ENCODE measurements around the gene OGDH. TPM values are rescaled to one million over a fixed set of nuclear protein-coding genes. Genes with fewer than 3 reads are reported as not detected.
A peak's percentile ranks its signal among the peaks of the same experiment; 100 is the strongest.

The OGDH gene
- total RNA-seq, 2 experiments from 2014 or later = 113 to 114 TPM

- no peak overlapping the region for H3K27ac Mint-ChIP-seq
- no peak for DNase-seq
- H3K9me3 Mint-ChIP-seq (ENCODE audit: insufficient read depth) = no peaks in the 10 kb centered on the region
- ChIA-PET POLR2A (no interaction called here), CTCF (no interaction called here)
- no peak overlapping the region for H3K4me3 Mint-ChIP-seq
- no peak for ATAC-seq
- no peaks in the 10 kb centered on the region for H3K27me3 Mint-ChIP-seq (ENCODE audit: low read depth)
- H3K4me1 Mint-ChIP-seq (ENCODE audit: low read depth) = peaks cover 20% of the 10 kb centered on the region
- peaks cover 49% of the 10 kb centered on the region for H3K36me3 Mint-ChIP-seq (ENCODE audit: low read depth)
Measured at GRCh38 chr7:44645254-44645653, 38.8 kb downstream of the OGDH start.

GRCh38 chr7:44645696-44646095 lies 39.3 kb downstream of the OGDH start:
- H3K36me3 Mint-ChIP-seq (ENCODE audit: low read depth) = peaks cover 48% of the 10 kb centered on the region
- ATAC-seq = no peak

GRCh38 chr7:44646176-44646920 lies 39.9 kb downstream of the OGDH start:
- Mint-ChIP-seq H3K4me1 (ENCODE audit: low read depth) (peaks cover 15% of the 10 kb centered on the region), H3K9me3 (ENCODE audit: insufficient read depth) (no peaks in the 10 kb centered on the region), H3K4me3 (no peak overlapping the region), H3K27ac (peak overlapping the region; percentile 66), H3K36me3 (ENCODE audit: low read depth) (peaks cover 54% of the 10 kb centered on the region), H3K27me3 (ENCODE audit: low read depth) (no peaks in the 10 kb centered on the region)
- ChIA-PET POLR2A (no interaction called here), CTCF (interaction anchor here (1.6 kb wide), 2 partner anchors 7 to 10 kb away, joined by 3 to 9 read pairs; no protein-coding TSS in a partner anchor)
- ATAC-seq = no peak
- no peak for DNase-seq

More at GRCh38 chr7:44645696-44646095, 39.3 kb downstream of the OGDH start:
- Mint-ChIP-seq H3K4me3 (no peak overlapping the region), H3K9me3 (ENCODE audit: insufficient read depth) (no peaks in the 10 kb centered on the region), H3K27ac (peak overlapping the region; percentile 66), H3K4me1 (ENCODE audit: low read depth) (peaks cover 15% of the 10 kb centered on the region), H3K27me3 (ENCODE audit: low read depth) (no peaks in the 10 kb centered on the region)
- ChIA-PET POLR2A (no interaction called here), CTCF (no interaction called here)
- DNase-seq = no peak

- ChIA-PET POLR2A (no interaction called here), CTCF (interaction anchor here (1.6 kb wide), 2 partner anchors 8 to 9 kb away, joined by 3 to 9 read pairs; no protein-coding TSS in a partner anchor)
- Mint-ChIP-seq H3K4me1 (ENCODE audit: low read depth) (peaks cover 9% of the 10 kb centered on the region), H3K9me3 (ENCODE audit: insufficient read depth) (no peaks in the 10 kb centered on the region), H3K36me3 (ENCODE audit: low read depth) (peaks cover 49% of the 10 kb centered on the region), H3K27me3 (ENCODE audit: low read depth) (no peaks in the 10 kb centered on the region), H3K27ac (peak overlapping the region; percentile 15), H3K4me3 (no peak overlapping the region)
- ATAC-seq (no peak), DNase-seq (no peak)
Measured at GRCh38 chr7:44646921-44647636, 40.7 kb downstream of the OGDH start.

GRCh38 chr7:44647981-44648714 lies 41.7 kb downstream of the OGDH start:
- CTCF ChIA-PET = interaction anchor here (1.6 kb wide), 2 partner anchors 8 to 9 kb away, joined by 3 to 9 read pairs; no protein-coding TSS in a partner anchor
- ATAC-seq (no peak), DNase-seq (no peak)
- Mint-ChIP-seq H3K36me3 (ENCODE audit: low read depth) (peaks cover 49% of the 10 kb centered on the region), H3K9me3 (ENCODE audit: insufficient read depth) (no peaks in the 10 kb centered on the region), H3K27me3 (ENCODE audit: low read depth) (no peaks in the 10 kb centered on the region), H3K4me1 (ENCODE audit: low read depth) (peaks cover 5% of the 10 kb centered on the region), H3K4me3 (no peak overlapping the region), H3K27ac (no peak overlapping the region)
- POLR2A ChIA-PET = no interaction called here

- DNase-seq (no peak), ATAC-seq (no peak)
- H3K4me1 Mint-ChIP-seq (ENCODE audit: low read depth) = peaks cover 2% of the 10 kb centered on the region
- POLR2A ChIA-PET = no interaction called here
- no peak overlapping the region for H3K4me3 Mint-ChIP-seq
- H3K27ac Mint-ChIP-seq = no peak overlapping the region
- H3K36me3 Mint-ChIP-seq (ENCODE audit: low read depth) = peaks cover 47% of the 10 kb centered on the region
- no peaks in the 10 kb centered on the region for H3K9me3 Mint-ChIP-seq (ENCODE audit: insufficient read depth)
- no peaks in the 10 kb centered on the region for H3K27me3 Mint-ChIP-seq (ENCODE audit: low read depth)
- CTCF ChIA-PET = no interaction called here
Measured at GRCh38 chr7:44650242-44650641, 43.8 kb downstream of the OGDH start.

- Mint-ChIP-seq H3K9me3 (ENCODE audit: insufficient read depth) (no peaks in the 10 kb centered on the region), H3K27me3 (ENCODE audit: low read depth) (no peaks in the 10 kb centered on the region), H3K4me3 (no peak overlapping the region), H3K27ac (peak overlapping the region; percentile 22), H3K4me1 (ENCODE audit: low read depth) (peaks cover 1% of the 10 kb centered on the region), H3K36me3 (ENCODE audit: low read depth) (peaks cover 49% of the 10 kb centered on the region)
- POLR2A ChIA-PET = interaction anchor here (1.3 to 1.5 kb wide), 2 partner anchors 44 to 68 kb away, joined by 3 to 4 read pairs; partner anchors contain the start of gene OGDH
- CTCF ChIA-PET = no interaction called here
- ATAC-seq (no peak), DNase-seq (no peak)
Measured at GRCh38 chr7:44650772-44651171, 44.3 kb downstream of the OGDH start.

GRCh38 chr7:44652535-44652934 lies 46.1 kb downstream of the OGDH start:
- H3K27ac Mint-ChIP-seq = no peak overlapping the region
- DNase-seq (no peak), ATAC-seq (no peak)
- no peaks in the 10 kb centered on the region for H3K27me3 Mint-ChIP-seq (ENCODE audit: low read depth)
- no peak overlapping the region for H3K4me3 Mint-ChIP-seq
- peaks cover 60% of the 10 kb centered on the region for H3K36me3 Mint-ChIP-seq (ENCODE audit: low read depth)
- no peaks in the 10 kb centered on the region for H3K4me1 Mint-ChIP-seq (ENCODE audit: low read depth)
- POLR2A ChIA-PET = no interaction called here
- peaks cover 3% of the 10 kb centered on the region for H3K9me3 Mint-ChIP-seq (ENCODE audit: insufficient read depth)
- CTCF ChIA-PET = no interaction called here

- Mint-ChIP-seq H3K27ac (no peak overlapping the region), H3K4me3 (no peak overlapping the region), H3K4me1 (ENCODE audit: low read depth) (no peaks in the 10 kb centered on the region), H3K9me3 (ENCODE audit: insufficient read depth) (peaks cover 16% of the 10 kb centered on the region), H3K27me3 (ENCODE audit: low read depth) (no peaks in the 10 kb centered on the region), H3K36me3 (ENCODE audit: low read depth) (peaks cover 62% of the 10 kb centered on the region)
- ATAC-seq (no peak), DNase-seq (no peak)
- ChIA-PET CTCF (no interaction called here), POLR2A (no interaction called here)
Measured at GRCh38 chr7:44654255-44654796, 47.9 kb downstream of the OGDH start.

GRCh38 chr7:44655341-44655740 lies 48.9 kb downstream of the OGDH start:
- peak overlapping the region; percentile 25 for H3K27ac Mint-ChIP-seq
- DNase-seq = no peak
- peaks cover 64% of the 10 kb centered on the region for H3K36me3 Mint-ChIP-seq (ENCODE audit: low read depth)
- H3K9me3 Mint-ChIP-seq (ENCODE audit: insufficient read depth) = peaks cover 26% of the 10 kb centered on the region
- ATAC-seq = no peak
- no peaks in the 10 kb centered on the region for H3K27me3 Mint-ChIP-seq (ENCODE audit: low read depth)
- H3K4me1 Mint-ChIP-seq (ENCODE audit: low read depth) = no peaks in the 10 kb centered on the region
- ChIA-PET POLR2A (no interaction called here), CTCF (interaction anchor here (1.0 to 1.3 kb wide), 3 partner anchors 15 to 120 kb away, joined by 3 to 6 read pairs (median 4); no protein-coding TSS in a partner anchor)
- H3K4me3 Mint-ChIP-seq = no peak overlapping the region

- CTCF ChIA-PET = no interaction called here
Measured at GRCh38 chr7:44658979-44659378, 52.6 kb downstream of the OGDH start.

More at GRCh38 chr7:44658979-44659378, 52.6 kb downstream of the OGDH start:
- Mint-ChIP-seq H3K9me3 (ENCODE audit: insufficient read depth) (peaks cover 37% of the 10 kb centered on the region), H3K4me1 (ENCODE audit: low read depth) (no peaks in the 10 kb centered on the region), H3K4me3 (no peak overlapping the region), H3K36me3 (ENCODE audit: low read depth) (peaks cover 77% of the 10 kb centered on the region), H3K27me3 (ENCODE audit: low read depth) (no peaks in the 10 kb centered on the region), H3K27ac (no peak overlapping the region)
- DNase-seq (no peak), ATAC-seq (no peak)
- POLR2A ChIA-PET = interaction anchor here (0.5 to 1.1 kb wide), 2 partner anchors 189 to 335 kb away, joined by 3 to 4 read pairs; partner anchors contain the start of gene H2AZ2
